Fibroblast of the aortic adventitia (primary cell): Measurements from ENCODE around the gene ITPK1. TPM values are rescaled to one million over a fixed set of nuclear protein-coding genes. Genes with fewer than 3 reads are reported as not detected.

Experiments used
- DNase-seq: peaks from one replicate; pipeline ENCODE4 v3.0.0-alpha.2; 2010; ENCODE audit warnings: low read depth
- H3K4me3 ChIP-seq: 2 replicates; pipeline ENCODE4 v1.5.1; 2011; ENCODE audit warnings: low read depth, mild to moderate bottlenecking, control low read depth, low read length, moderate library complexity
- CTCF ChIP-seq: IDR thresholded peaks from 2 replicates; pipeline ENCODE4 v1.5.1; 2011; ENCODE audit warnings: mild to moderate bottlenecking, low read length, control low read depth, inconsistent platforms; ENCODE audit not compliant: insufficient read depth
- total RNA-seq: library from RNA; depleted of rRNA; stranded (reverse); fragments of >200 nt; gene quantifications from 2 replicates; pipeline ENCODE4 v1.2.3, GENCODE V29; 2012; ENCODE audit warnings: low replicate concordance

Gene ITPK1
- total RNA-seq, 1 donor, result 20.1 TPM

DNA sequence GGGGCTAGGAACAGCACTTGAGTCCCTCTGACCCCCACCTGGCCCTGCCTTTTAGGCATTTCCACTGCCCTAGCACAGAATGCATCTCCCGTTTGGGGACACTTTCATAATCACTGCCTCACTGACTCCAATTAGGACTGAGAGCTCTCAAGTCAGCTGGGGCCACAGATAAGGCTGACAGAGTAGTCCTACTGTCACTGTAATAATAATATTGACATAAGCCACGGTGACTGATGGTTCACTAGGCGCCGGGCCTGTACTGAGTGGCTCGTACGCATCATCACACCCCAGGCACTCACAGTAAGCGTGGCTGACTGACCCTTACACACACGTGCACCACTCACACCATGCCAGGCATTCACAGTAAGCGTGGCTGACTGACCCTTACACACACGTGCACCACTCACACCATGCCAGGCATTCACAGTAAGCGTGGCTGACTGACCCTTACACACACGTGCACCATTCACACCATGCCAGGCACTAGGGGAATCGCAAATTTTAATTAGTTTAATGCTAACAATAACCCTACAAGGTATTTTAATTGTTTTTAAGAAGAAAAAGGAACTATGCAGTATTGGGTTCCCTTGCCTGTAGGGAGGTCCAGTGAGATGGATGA, 105.1 kb downstream of the ITPK1 start:
- no peak for TF ChIP-seq CTCF
- H3K4me3 ChIP-seq, result no peak overlapping the region
- DNase-seq, result no peak

DNA sequence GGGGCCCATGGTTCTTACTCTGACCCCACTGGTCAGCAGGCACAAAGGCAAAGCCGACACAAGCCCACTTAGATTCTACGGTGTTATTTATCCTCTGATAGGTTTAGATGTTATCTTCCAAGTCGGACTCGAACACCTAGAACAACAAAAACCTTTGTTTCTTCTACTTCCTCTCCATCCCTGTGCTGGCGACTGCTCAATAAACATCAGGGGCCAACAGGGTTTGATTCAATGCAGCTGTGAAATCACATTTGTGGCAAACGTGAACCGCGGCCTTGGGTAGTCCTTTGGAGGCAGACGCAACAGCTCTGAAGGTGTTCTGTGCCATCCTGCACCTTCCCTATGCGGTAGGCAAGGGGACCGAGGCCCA, 105.6 kb downstream of the ITPK1 start:
- no peak overlapping the region for H3K4me3 ChIP-seq
- DNase-seq, result no peak
- no peak for TF ChIP-seq CTCF

DNA sequence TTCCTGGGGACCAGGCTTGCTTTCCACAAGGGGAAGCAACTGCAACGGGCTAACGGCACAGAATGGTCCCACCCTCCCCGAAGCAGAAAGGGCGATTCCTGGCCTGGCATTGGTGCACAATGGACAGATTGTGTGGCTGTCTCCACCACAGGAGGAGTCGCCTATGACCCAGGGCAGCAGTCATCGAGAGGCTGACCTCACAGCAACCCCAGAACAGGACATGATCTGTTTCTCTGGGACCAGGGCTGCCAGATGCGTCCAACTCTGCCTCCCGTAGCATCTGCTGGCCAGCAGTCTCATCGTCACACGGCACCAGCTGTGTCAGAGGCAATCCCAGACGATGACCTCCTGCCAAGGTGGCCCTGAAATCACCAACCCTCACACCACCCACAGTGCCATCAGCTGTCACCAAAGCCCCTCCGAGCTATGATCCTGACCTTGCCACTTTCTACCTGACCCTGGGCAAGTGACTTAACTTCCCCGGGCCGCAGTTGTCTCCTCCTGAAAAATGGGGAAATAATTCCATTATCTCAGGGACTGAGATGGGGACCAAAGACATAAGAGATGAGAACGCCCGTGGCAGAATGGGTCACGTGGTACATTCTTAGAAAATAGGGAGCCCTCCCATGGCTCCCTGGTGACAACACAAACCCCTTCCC, 106.1 kb downstream of the ITPK1 start:
- no peak for TF ChIP-seq CTCF
- DNase-seq, result no peak
- H3K4me3 ChIP-seq, result no peak overlapping the region

GRCh38 chr14:93008381-93008780, 107.3 kb downstream of the ITPK1 start:
- TF ChIP-seq CTCF, result no peak
- H3K4me3 ChIP-seq, result no peak overlapping the region
- DNase-seq, result peak; percentile 60

GRCh38 chr14:93007225-93007997, 108.3 kb downstream of the ITPK1 start:
- DNase-seq, result peak; percentile 75

GRCh38 chr14:93006567-93007051, 109.1 kb downstream of the ITPK1 start:
- H3K4me3 ChIP-seq, result no peak overlapping the region
- no peak for TF ChIP-seq CTCF
- peak; percentile 25 for DNase-seq

More at GRCh38 chr14:93007225-93007997, 108.3 kb downstream of the ITPK1 start:
- H3K4me3 ChIP-seq, result no peak overlapping the region
- no peak for TF ChIP-seq CTCF
